ENCODE results near the gene TMPRSS4.

The TMPRSS4 gene

GRCh38 chr11:118138839-118139420, 62.1 kb downstream of the TMPRSS4 start:
- DNase-seq, result no peak

- DNase-seq, result no peak
Measured at GRCh38 chr11:118139578-118139977, 62.7 kb downstream of the TMPRSS4 start.

- no peak for DNase-seq
Measured at GRCh38 chr11:118142081-118142480, 65.2 kb downstream of the TMPRSS4 start.

GRCh38 chr11:118142809-118143208, 65.9 kb downstream of the TMPRSS4 start:
- DNase-seq, result no peak

GRCh38 chr11:118143661-118144185, 66.8 kb downstream of the TMPRSS4 start:
- DNase-seq, result no peak

GRCh38 chr11:118144301-118145268, 67.7 kb downstream of the TMPRSS4 start:
- DNase-seq, result no peak

GRCh38 chr11:118145285-118146227, 68.7 kb downstream of the TMPRSS4 start:
- DNase-seq, result peak; percentile 50

GRCh38 chr11:118146554-118146953, 69.7 kb downstream of the TMPRSS4 start:
- DNase-seq, result no peak

GRCh38 chr11:118147502-118147901, 70.6 kb downstream of the TMPRSS4 start:
- no peak for DNase-seq

GRCh38 chr11:118148240-118148639, 71.4 kb downstream of the TMPRSS4 start:
- no peak for DNase-seq

- DNase-seq, result no peak
Measured at GRCh38 chr11:118148856-118149255, 72.0 kb downstream of the TMPRSS4 start.

GRCh38 chr11:118149493-118149892, 72.6 kb downstream of the TMPRSS4 start:
- DNase-seq, result no peak

GRCh38 chr11:118151431-118151830, 74.6 kb downstream of the TMPRSS4 start:
- no peak for DNase-seq

GRCh38 chr11:118152020-118152551, 75.2 kb downstream of the TMPRSS4 start:
- no peak for DNase-seq

GRCh38 chr11:118152552-118153471, 75.9 kb downstream of the TMPRSS4 start, which contains the start of gene SCN4B:
Gene SCN4B, minus strand, starts transcription at chr11:118152823. Its CDS starts 150 bp downstream, at chr11:118152673.
- DNase-seq, result peak; percentile 57

- no peak for DNase-seq
Measured at GRCh38 chr11:118153516-118153915, 76.6 kb downstream of the TMPRSS4 start.

- no peak for DNase-seq
Measured at GRCh38 chr11:118153976-118154375, 77.1 kb downstream of the TMPRSS4 start.

GRCh38 chr11:118154641-118155040, 77.8 kb downstream of the TMPRSS4 start:
- no peak for DNase-seq

GRCh38 chr11:118155776-118156530, 79.1 kb downstream of the TMPRSS4 start:
- no peak for DNase-seq

- DNase-seq, result no peak
Measured at GRCh38 chr11:118156531-118157185, 79.8 kb downstream of the TMPRSS4 start.

All from fibroblast of skin of back (primary cell).